Endometrial microvascular endothelial cells (primary cell): ENCODE results near the gene ARG1. TPM values are rescaled to one million over a fixed set of nuclear protein-coding genes. Genes with fewer than 3 reads are reported as not detected.
"Not testable (repeated sequence)": the region's sequence is repeated elsewhere in the genome, so short reads cannot be mapped to it uniquely, and the experiment has no call there.

Experiments
- in situ Hi-C: cut with HindIII; loops from 2 replicates; pipeline ENCODE4 v1.10.0; 2017; ENCODE audit warnings: low sequenced_read_pairs, low pct_unique_long_range_greater_than_20kb; ENCODE audit errors: inconsistent ontology term
- total RNA-seq: library from RNA; depleted of rRNA; stranded (reverse); fragments of >200 nt; gene quantifications from one replicate; pipeline ENCODE4 v1.2.3, GENCODE V29; 2015; ENCODE audit errors: inconsistent ontology term

The ARG1 gene
- not detected for total RNA-seq

DNA sequence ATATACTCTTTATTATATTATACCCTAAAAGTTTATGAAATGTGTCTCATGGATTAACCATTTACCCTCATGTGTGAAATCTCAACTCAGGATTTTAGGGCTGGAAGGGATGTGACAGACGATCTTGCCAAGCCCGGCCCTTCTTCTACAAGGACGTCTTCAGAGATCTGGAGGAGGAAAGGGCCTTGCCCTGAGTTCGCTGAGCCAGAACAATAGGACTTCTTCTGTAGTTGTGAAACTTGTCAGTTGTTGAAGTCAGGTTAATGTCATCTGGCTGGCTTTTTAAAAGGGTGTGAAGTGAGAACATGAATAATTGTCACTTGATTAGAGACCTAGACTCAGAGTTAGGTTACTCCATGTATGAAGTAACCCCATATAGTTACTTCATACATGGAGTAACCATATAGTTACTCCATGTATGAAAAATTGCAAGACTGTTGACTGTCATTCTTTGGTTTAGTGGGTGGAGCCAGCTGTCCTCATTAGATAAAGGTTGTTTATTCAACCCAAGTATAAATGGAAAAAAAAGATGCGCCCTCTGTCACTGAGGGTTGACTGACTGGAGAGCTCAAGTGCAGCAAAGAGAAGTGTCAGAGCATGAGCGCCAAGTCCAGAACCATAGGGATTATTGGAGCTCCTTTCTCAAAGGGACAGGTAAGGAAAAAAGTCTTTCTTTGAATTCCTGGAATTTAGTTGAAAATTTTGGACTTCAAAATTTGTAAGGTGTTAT lies at the start of gene ARG1:
ARG1 (plus strand) TSS at position 541 of the 730 bp plus-strand sequence; CDS start at position 598, 57 bp downstream.
- in situ Hi-C loops, result no loop called here

DNA sequence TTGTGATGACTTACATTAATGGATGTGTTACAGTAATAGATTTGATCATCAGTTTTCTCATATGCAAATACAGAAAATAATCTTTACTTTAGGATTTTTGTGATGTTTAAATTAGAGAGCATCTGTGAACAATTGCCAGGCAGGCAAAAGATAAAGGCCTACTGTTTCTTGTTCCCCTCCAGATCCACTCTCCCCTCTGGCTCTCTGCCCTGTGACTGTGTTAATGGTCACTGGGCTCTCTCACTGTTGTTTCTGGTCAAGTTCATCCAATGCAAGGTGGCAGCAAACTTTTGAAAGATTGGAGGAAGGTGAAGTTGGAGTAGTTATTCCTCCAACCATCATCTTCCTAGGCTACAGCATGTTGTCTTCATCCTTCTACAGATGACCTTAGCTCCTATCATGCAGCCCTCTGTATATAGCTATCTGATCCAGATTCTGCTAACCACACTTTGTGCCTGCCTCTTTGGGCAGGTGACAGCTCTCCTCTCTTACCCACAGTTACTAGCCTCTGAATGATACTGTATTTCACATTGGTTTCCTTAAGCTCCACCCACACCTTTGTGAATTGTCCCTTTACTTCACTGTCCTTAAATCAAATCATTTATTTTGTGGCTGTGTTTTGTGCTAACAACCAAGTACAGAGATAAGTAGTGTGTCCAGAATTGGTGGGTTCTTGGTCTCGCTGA lies 48.9 kb upstream of the ARG1 start:
- in situ Hi-C loops, result no loop called here

DNA sequence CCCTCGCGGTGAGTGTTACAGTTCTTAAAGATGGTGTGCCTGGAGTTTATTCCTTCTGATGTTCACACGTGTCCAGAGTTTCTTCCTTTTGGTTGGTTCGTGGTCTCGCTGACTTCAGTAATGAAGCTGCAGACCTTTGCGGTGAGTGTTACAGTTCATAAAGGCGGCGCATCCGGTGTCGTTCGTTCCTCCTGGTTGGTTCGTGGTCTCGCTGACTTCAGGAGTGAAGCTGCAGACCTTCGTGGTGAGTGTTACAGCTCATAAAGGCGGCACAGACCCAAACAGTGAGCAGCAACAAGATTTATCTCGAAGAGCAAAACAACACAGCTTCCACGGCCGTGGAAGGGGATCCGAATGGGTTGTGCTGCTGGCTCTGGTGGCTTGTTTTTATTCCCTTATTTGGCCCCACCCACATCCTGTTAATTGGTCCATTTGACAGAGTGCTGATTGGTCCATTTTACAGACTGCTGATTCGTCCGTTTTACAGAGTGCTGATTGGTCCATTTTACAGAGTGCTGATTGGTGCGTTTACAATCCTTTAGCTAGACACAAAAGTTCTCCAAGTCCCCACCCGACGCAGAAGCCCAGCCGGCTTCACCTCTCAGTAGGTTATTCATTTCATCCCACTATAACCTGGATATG lies 48.2 kb upstream of the ARG1 start:
- in situ Hi-C loops, result no loop called here

DNA sequence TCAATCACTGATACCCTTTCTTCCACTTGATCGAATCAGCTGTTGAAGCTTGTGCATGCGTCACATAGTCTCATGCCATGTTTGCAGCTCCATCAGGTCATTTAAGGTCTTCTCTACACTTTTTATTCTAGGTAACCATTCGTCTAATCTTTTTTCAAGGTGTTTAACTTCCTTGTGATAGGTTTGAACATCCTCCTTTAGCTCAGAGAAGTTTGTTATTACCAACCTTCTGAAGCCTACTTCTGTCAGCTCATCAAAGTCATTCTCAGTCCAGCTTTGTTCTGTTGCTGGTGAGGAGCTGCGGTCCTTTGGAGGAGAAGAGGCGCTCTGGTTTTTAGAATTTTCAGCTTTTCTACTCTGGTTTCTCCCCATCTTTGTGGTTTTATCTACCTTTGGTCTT lies 42.1 kb upstream of the ARG1 start:
- in situ Hi-C loops, result not testable (repeated sequence)

GRCh38 chr6:131531681-131532080 lies 41.3 kb upstream of the ARG1 start:
- in situ Hi-C loops, result not testable (repeated sequence)

- in situ Hi-C loops, result no loop called here
Measured at GRCh38 chr6:131532580-131533039, 40.4 kb upstream of the ARG1 start.

DNA sequence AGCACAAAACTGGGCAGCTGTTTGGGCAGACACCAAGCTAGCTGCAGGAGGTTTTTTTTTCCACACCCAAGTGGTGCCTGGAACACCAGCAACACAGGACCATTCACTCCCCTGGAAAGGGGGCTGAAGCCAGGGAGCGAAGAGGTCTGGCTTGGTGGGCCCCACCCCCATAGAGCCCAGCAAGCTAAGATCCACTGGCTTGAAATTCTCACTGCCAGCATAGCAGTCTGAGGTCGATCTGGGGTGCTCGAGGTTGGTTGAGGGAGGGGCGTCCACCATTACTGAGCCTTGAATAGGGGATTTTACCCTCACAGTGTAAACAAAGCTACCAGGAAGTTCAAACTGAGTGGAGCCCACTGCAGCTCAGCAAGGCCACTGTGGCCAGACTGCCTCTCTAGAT lies 34.4 kb upstream of the ARG1 start:
- in situ Hi-C loops, result not testable (repeated sequence)

DNA sequence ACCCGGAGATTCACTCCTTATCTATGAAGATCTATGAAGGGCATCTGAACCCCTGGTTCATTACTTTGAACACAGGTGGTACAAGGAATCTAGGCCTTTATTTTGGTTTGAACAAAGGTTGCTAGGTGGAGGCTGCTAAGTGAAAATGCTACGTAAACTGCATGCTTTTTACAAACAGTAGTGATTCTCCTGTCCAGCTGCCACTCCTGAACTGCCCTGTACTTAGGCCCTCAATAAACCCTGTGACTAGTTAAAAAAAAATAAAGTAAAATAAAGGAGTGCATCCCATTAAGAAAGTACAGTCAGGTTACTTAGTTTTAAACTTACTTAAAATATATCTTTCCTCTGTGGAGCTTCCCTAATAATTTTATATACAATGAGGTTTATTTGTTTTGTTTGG lies 27.7 kb upstream of the ARG1 start:
- in situ Hi-C loops, result no loop called here

DNA sequence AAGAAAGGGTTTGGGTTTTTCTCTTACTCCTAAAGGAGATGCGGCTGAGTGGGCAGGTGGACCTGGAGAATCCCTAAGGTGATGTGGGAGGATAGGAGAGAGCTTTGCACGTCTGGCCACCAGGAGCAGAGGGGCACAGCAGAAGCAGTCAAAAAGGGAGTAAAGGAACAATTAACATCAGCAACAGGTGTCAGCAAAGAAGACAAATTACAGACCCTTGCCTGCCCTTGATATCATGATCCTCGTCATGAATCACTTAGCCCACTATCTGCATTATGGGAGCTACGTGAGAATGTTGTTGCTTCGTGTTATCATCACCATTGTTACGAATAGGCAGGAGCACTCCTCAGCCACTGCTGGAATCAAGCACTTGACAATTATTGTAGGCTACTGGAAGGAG lies 25.5 kb upstream of the ARG1 start:
- in situ Hi-C loops, result no loop called here

- in situ Hi-C loops, result no loop called here
Measured at GRCh38 chr6:131548441-131548840, 24.6 kb upstream of the ARG1 start.

DNA sequence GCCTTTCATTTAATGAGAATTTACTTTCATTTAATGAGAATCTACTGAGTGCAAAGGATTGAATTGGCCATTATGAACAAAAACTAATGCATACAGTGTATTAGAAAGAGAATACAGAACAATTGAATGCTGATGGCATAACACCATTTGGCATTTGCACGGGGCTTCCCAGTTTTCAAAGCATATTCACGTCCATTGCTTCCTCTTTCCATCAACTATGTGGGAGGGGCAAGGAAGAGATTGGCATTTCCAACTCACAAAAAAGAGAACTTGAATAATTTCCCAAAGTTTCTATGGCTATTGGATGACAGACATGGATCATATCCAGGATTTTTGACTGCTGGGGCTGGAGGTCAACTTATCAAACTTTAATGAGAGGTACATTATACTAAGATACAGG lies 23.2 kb upstream of the ARG1 start:
- in situ Hi-C loops, result no loop called here

DNA sequence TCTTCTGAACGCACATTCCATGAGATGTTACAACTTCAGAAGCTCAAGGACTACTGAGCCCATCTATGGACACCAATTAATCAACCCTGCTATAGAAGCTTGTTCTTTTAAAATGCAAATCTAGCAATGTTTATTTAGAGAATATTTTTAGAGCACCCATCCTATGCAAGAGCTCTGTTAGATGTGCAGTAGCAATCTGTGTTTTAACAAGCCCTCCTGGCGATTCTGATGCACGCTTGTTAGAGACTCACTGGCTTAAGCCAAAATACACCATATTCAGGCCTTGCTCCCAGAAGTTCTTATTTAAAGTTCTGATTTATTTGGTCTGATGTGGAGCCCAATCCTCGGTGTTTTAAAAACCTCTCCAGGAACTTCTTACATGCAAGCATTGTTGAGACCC lies 21.1 kb upstream of the ARG1 start:
- in situ Hi-C loops, result no loop called here

- in situ Hi-C loops, result no loop called here
Measured at GRCh38 chr6:131552572-131552971, 20.5 kb upstream of the ARG1 start.

DNA sequence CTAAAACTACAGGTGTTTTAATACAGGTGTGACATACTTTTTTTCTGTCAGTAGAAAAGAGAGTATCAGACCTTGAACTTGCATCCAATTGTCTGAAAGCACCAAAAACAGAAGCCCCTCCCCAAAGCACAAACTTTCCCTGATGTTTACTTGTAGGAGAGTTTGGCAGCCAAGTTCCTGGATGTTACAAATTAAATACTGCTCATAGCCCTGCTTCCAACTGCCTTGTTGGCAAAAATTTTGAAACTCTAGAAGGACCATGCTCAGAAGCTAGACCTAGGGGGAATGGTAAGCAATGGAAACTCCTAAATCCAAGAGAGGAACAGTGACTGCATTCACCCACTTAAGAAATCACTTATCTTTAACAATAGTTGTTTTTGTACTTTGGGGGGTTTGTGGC lies 17.0 kb upstream of the ARG1 start:
- in situ Hi-C loops, result no loop called here

DNA sequence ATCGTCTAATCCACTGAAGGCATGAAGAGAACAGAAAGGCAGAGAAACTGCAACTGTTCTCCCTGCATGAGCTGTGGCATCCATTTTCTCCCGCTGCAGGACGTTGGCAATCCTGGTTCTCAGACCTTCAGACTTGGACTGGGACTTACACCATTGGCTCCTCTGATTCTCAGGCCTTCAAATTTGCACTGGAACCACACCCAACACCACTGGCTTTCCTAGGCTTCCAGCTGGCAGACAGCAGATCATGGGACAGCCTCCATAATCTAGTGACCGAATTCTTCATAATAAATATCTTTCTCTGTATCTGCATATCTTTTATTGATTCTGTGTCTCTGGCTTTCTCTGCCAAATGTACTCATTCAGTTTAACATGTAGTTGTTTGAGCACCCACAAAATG lies 14.1 kb upstream of the ARG1 start:
- in situ Hi-C loops, result no loop called here

- in situ Hi-C loops, result no loop called here
Measured at GRCh38 chr6:131561925-131562707, 10.9 kb upstream of the ARG1 start.

DNA sequence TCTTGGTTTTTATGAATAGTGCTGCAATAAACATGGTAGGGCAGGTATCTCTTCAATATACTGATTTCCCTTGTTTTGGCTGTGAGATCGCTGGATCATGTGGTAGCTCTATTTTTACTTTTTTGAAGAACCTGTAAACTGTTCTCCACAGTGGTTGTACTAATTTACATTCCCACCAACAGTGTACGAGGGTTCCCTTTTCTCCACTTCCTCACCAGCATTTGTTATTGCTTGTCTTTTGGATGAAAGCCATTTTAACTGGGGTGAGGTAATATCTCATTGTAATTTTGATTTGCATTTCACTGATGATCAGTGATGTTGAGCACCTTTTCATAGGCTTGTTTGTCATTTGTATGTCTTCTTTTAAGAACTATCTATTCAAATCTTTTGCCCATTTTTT lies 8.0 kb upstream of the ARG1 start:
- in situ Hi-C loops, result no loop called here

- in situ Hi-C loops, result no loop called here
Measured at GRCh38 chr6:131568726-131569125, 4.3 kb upstream of the ARG1 start.

GRCh38 chr6:131574133-131574532 lies 1.1 kb downstream of the ARG1 start:
- in situ Hi-C loops, result no loop called here
